ENCODE results near the gene MAGEA2B.

DNA sequence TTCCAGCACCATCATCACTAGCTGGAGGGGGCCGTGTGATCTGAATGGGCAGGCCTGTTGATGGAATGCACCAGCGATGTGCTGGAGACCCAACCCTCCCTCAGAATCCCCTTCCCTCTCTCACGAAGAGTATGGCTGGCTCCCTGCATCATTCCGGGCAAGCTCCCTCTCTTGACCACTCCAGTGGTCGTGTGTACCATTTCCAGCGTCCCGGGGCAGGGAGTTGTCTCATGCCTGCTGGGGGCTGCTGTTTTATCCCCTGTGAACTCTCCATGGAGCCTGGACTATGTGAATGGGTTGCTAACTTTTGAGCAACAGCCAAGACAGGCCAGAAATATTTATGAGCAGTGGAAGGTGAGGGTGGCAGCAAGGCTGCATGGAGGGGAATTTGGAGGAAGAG lies 11.0 kb downstream of the MAGEA2B start:
- TF ChIP-seq, protein P1, sequence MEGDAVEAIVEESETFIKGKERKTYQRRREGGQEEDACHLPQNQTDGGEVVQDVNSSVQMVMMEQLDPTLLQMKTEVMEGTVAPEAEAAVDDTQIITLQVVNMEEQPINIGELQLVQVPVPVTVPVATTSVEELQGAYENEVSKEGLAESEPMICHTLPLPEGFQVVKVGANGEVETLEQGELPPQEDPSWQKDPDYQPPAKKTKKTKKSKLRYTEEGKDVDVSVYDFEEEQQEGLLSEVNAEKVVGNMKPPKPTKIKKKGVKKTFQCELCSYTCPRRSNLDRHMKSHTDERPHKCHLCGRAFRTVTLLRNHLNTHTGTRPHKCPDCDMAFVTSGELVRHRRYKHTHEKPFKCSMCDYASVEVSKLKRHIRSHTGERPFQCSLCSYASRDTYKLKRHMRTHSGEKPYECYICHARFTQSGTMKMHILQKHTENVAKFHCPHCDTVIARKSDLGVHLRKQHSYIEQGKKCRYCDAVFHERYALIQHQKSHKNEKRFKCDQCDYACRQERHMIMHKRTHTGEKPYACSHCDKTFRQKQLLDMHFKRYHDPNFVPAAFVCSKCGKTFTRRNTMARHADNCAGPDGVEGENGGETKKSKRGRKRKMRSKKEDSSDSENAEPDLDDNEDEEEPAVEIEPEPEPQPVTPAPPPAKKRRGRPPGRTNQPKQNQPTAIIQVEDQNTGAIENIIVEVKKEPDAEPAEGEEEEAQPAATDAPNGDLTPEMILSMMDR (conservative IDR thresholded peaks at IDR 0.05; ENCODE audit: low read length), result no peak
- TF ChIP-seq EZH2phosphoT487 (IDR thresholded peaks at IDR 0.05; ENCODE audit: borderline replicate concordance), result no peak

All from Loucy (cell line).